HG03342 (cell line): ENCODE measurements around the gene NLE1.

Experiments used
- ATAC-seq: cut with Tn5 transposase; IDR thresholded peaks from one replicate; pipeline ENCODE4 v1.9.1; 2021; ENCODE audit warnings: mild to moderate bottlenecking, moderate library complexity; ENCODE audit not compliant: unreplicated experiment

NLE1 gene

DNA sequence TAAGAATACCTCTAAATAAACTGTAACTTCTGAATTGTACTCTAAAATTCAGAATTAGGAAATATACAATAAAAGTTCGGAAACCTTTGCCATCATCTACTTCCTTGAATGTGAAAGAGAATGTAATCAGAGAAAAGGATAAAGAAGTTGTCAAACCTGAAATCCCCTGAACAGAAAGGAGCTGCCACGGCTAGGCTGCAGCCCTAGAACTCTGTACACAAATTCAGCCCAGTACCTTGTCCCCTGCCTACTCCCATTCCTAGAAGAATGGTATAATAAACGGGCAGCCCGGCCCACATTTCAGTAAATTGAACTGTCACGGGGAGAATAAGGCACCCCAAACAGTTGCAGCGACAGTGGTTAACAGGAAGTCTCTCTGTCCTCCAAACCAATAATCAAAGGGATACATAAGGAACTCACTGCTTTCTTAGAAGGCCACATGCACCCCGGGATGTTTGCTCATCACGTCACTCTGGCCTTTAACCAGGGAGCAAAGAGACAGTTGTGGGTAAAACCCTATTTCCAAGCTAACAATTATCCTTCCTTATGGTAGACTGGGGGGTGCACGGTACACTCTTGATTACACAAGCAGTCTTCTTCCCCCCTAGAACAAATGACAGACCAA lies 54.3 kb downstream of the NLE1 start:
- no peak for ATAC-seq

DNA sequence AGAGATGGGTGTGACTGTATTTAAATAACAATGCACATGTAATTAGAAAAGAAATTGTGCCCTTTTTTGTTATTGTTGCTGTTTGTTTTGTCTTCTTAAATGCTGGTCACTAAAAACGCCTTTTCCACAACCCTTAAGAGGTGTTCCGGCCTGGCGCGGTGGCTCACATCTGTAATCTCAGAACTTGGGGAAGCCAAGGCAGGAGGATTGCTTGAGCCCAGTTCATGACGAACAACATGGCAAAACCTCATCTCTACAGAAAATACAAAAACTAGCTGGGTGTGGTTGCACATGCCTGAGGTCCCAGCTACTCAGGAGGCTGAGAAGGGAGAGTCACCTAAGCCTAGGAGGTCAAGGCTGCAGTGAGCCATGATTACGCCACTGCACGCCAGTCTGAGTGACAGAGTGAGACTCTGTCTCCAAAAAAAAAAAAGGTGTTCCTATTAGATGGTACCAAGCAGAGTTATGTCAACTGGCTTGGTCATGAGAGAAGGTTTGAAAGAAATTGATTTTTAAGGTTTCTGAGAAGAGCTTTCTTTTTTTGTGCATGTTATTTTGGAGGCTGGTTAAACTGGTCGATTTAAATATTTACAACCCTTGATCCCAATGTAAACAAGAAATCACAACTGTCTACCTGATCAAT lies 55.1 kb downstream of the NLE1 start:
- no peak for ATAC-seq

DNA sequence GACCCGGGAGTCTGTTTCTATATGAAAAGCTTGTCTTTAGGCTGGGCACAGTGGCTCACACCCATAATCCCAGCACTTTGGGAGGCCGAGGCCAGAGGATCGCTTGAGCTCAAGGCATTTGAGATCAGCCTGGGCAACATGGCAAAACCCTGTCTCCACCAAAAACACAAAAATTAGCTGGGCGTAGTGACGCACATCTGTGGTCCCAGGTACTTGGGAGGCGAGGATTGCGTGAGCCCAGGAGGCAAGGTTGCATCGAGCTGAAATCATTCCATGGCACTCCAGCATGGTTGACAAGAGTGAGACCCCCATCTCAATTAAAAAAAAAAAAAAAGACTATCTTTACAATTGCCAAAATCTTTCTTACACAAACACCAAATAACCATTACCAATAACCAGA lies 55.9 kb downstream of the NLE1 start:
- no peak for ATAC-seq

DNA sequence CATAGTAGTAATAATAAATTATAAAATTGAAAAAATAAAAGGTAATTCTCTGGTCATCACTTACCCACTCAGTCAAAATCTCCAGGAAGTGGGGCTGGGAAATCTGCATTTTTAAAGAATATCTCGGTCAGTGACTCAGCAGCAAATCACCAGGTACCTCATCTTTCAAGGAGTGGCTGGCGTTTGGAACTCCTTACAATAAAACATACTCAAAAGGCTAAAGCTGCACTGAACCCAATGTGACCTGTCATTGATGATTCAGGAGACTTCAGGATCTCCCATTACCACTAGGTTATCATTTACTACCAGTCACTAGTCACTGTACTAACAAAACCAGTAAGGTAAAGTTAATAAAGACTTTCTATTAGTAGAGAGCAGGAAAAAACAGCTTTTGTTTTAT lies 57.1 kb downstream of the NLE1 start:
- ATAC-seq: no peak

DNA sequence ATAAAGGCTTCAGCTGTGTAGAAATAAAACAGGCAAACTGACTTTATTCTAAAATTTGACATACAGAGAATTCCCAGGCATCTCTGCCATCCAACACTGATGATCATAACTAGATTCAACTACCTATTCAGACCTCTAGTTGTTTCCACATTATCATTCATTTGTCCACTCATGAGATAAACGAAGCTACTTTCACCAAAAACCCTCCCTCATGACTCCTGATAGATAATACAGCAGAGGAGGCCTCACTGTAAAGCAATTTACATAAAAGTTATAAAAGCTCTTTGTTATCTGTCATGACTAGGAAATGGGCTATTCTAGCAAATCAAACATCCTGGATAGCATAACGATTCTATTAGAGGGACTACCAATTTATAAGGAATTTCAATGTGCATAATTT lies 59.0 kb downstream of the NLE1 start:
- ATAC-seq: no peak

DNA sequence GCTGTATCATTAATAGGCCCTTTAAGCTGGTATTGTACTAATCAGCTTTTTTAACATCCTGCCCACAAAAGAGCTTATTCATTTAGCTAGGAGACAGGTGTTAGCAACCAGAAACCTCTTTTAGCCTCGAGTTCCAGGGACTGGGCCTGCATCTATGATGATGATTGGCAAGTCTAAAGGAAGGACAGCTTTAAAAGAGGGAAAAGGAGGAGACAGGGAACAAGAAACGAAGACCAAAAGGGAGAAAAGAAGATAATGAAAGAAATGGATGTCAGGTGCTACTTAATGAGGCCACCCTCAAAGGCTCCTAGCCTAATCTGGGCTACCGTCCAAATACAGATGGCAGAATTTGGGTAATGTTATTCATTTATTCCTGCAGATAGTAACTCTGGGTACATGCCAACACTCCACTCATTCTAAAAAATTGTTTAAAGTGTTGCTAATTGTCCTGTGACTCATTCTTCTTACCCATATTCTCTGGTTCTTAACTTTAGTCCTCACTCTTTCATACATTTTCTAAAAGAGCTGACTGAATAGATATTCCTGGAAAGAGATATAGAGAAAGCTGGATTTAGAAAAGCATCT lies 59.9 kb downstream of the NLE1 start:
- ATAC-seq: no peak

DNA sequence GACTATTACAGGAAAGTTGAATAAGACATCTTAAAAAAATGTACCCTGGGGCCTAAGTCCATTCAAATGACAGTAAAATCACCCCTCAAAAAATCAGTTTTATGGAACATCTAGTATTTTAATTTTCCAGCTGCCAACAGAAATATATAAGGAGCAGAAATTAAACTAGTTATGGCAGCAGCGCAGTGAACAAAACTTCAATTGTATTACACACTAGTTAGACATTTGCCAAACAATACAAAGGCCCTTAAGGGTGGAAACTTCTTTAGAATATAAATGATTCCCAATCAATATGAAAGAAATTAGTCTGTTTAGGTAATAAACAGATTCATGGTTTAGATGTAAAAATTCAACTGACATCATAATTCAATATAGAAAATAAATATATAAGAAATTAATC lies 60.5 kb downstream of the NLE1 start:
- ATAC-seq: no peak

DNA sequence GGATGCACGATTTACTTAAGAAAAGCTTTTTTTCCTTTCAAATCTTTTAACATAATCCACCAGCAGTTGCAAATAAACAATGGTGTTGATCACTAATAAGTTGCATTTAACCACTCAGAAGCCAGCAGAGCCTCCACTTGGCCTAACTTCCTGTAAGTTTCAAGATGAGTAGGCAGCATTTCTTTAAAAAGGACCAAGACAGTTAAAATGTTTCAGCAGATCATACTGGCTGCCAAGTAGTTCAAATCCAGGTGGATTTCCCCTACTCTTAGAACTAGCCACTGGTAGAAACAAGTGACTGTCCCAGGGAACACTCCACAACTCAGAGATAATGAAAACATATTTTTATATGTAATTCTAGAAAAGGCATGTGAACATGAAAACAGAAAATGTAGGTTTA lies 61.6 kb downstream of the NLE1 start:
- peak; percentile 49 for ATAC-seq

DNA sequence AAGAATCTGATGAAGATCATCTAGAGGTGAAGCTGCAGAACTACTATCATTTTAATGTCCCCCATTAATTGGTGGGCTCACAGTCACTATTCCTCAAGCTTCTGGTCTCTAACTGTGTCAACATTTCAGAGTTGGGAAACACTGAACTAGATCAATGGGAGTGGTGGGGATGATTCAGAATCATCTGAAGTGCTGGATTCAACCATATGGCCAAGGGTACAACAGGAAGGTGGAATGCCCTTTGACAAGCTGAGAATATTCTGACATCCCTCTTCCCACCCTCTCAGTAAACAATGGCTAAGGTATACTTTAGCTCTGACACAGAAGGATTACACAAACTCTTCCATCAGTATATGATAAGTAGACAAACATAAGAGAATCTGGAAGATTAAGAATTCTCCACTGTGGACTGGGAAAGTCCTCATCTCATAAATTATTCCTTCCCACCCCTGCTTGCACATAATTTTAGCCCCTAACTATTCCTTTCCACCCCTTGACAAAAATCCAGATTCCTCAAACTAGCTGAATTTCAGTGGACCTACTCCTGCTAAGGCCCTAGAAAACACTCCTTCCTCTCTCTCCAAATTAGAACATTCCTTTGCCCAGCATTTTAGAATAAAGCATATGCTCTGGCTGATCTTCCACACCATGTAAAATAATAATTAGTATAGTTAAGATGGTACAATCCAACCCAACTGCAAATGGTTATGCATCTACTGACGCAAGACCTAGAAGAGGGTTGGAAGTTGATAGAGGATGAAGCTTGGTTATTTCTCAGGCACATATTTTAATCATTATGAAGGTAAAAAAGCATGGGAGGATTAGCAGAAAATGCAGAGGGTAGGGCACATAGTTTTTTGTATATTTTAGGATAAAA lies 62.3 kb downstream of the NLE1 start:
- ATAC-seq: no peak
